Large intestine (tissue), 3 donors: ENCODE data around the gene C10orf62. TPM values are rescaled to one million over a fixed set of nuclear protein-coding genes. Genes with fewer than 3 reads are reported as not detected.

ENCODE experiments used
- DNase-seq, 2 donors: peaks; one replicate each; pipeline versions ENCODE4 v3.0.0 to v3.0.0-alpha.2; 2013
- H3K27ac ChIP-seq: one replicate; pipeline ENCODE4 v1.5.1; 2013; ENCODE audit warnings: low read length
- H3K27me3 ChIP-seq: 2 replicates; pipeline ENCODE4 v1.6.1; 2013; ENCODE audit warnings: low read length; ENCODE audit not compliant: control insufficient read depth, insufficient read depth
- H3K36me3 ChIP-seq: 2 replicates; pipeline ENCODE4 v1.6.1; 2013; ENCODE audit warnings: low read length; ENCODE audit not compliant: control insufficient read depth, insufficient read depth
- H3K4me1 ChIP-seq: one replicate; pipeline ENCODE4 v1.6.1; 2013; ENCODE audit warnings: low read length; ENCODE audit not compliant: control insufficient read depth, insufficient read depth
- H3K4me3 ChIP-seq: one replicate; pipeline ENCODE4 v1.5.1; 2013; ENCODE audit warnings: low read length
- H3K9me3 ChIP-seq: one replicate; pipeline ENCODE4 v1.6.1; 2013; ENCODE audit warnings: mild to moderate bottlenecking, low read depth, low read length, moderate library complexity; ENCODE audit not compliant: control insufficient read depth
- WGBS: methylation state at CpG from one replicate; pipeline ENCODE4 v1.1.5; 2013; ENCODE audit warnings: low lambda C conversion rate; ENCODE audit not compliant: insufficient coverage; 5-methylcytosine and 5-hydroxymethylcytosine counted together
- polyA plus RNA-seq: library from polyadenylated mRNA; unstranded; fragments of 120-200 nt; gene quantifications from one replicate; pipeline ENCODE4 v1.2.1, GENCODE V29; 2013

The C10orf62 gene
- polyA plus RNA-seq, 1 donor = 0.09 TPM

- Histone ChIP-seq H3K4me1 (peaks cover 14% of the 10 kb centered on the region), H3K27me3 (no peaks in the 10 kb centered on the region), H3K36me3 (no peaks in the 10 kb centered on the region), H3K4me3 (no peak overlapping the region), H3K27ac (no peak overlapping the region), H3K9me3 (no peaks in the 10 kb centered on the region)
- DNase-seq = no peak
- no CpG with 5 or more reads among the region's 5 CpGs for whole genome bisulfite sequencing
Measured at GRCh38 chr10:97585439-97585811, 4.1 kb upstream of the C10orf62 start.

- DNase-seq = no peak
- H3K9me3 ChIP-seq = no peaks in the 10 kb centered on the region
- WGBS = no CpG with 5 or more reads among the region's 2 CpGs
- H3K27ac ChIP-seq = no peak overlapping the region
- peaks cover 20% of the 10 kb centered on the region for H3K4me1 ChIP-seq
- no peak overlapping the region for H3K4me3 ChIP-seq
- no peaks in the 10 kb centered on the region for H3K27me3 ChIP-seq
- H3K36me3 ChIP-seq = no peaks in the 10 kb centered on the region
Measured at GRCh38 chr10:97587183-97587582, 2.3 kb upstream of the C10orf62 start.

GRCh38 chr10:97590082-97590747 is 694 bp downstream of the C10orf62 start:
- no peak overlapping the region for H3K4me3 ChIP-seq
- H3K27ac ChIP-seq = no peak overlapping the region
- no peak for DNase-seq
- H3K36me3 ChIP-seq = no peaks in the 10 kb centered on the region
- no peaks in the 10 kb centered on the region for H3K9me3 ChIP-seq
- 60% methylated on average over 1 of the region's 15 CpGs for WGBS
- H3K27me3 ChIP-seq = no peaks in the 10 kb centered on the region
- peaks cover 14% of the 10 kb centered on the region for H3K4me1 ChIP-seq

GRCh38 chr10:97590748-97591495 is 1.4 kb downstream of the C10orf62 start:
- no CpG with 5 or more reads among the region's 5 CpGs for WGBS
- no peaks in the 10 kb centered on the region for H3K36me3 ChIP-seq
- no peaks in the 10 kb centered on the region for H3K9me3 ChIP-seq
- no peak overlapping the region for H3K27ac ChIP-seq
- H3K4me3 ChIP-seq = no peak overlapping the region
- DNase-seq = peak; percentile 33 to 69
- H3K27me3 ChIP-seq = no peaks in the 10 kb centered on the region
- H3K4me1 ChIP-seq = peaks cover 14% of the 10 kb centered on the region

DNA sequence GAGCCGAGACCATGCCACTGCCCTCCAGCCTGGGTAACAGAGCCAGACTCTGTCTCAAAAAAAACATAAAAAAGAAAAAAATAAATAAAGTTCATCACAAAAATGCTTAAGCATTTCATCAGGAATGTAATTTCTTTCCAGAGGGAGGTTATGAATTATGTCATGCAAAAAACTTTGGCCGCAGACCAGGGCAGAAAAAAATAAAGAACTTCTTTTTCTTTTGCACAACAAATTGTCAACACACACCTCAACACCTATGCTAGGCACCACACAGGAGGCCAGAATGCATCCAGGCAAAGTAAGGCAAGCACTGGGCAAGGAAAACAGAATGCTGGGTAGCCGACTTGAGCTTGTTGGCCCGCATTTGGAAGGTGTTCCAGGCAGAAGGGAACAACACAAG is 3.9 kb downstream of the C10orf62 start:
- H3K4me1 ChIP-seq = peaks cover 14% of the 10 kb centered on the region
- no peaks in the 10 kb centered on the region for H3K27me3 ChIP-seq
- no peak overlapping the region for H3K27ac ChIP-seq
- DNase-seq = no peak
- no peaks in the 10 kb centered on the region for H3K36me3 ChIP-seq
- H3K4me3 ChIP-seq = no peak overlapping the region
- WGBS = 82% methylated on average over 2 of the region's 4 CpGs
- H3K9me3 ChIP-seq = no peaks in the 10 kb centered on the region

- Histone ChIP-seq H3K27ac (no peak overlapping the region), H3K4me1 (no peaks in the 10 kb centered on the region), H3K36me3 (no peaks in the 10 kb centered on the region), H3K27me3 (no peaks in the 10 kb centered on the region), H3K4me3 (no peak overlapping the region), H3K9me3 (no peaks in the 10 kb centered on the region)
- WGBS = 60% methylated on average over 2 of the region's 10 CpGs
- DNase-seq = no peak
Measured at GRCh38 chr10:97596101-97597082, 6.9 kb downstream of the C10orf62 start.

DNA sequence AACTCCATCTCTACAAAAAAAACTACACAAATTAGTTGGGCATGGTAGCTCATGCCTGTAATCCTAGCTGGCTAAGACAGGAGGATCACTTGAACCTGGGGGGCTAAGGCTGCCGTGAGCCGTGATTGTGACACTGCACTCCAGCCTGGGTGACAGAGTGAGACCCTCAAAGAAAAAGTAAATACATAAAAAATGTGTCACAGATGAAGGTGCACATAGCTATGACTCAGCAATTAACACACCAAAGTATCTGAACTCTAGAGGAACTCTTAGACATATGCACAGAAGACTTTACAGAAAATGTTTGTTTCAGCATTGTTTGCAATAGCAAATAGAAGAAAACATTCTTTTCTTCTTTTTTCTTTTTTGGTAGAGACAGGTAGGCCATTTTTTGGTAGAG is 8.3 kb downstream of the C10orf62 start:
- no peaks in the 10 kb centered on the region for H3K4me1 ChIP-seq
- H3K9me3 ChIP-seq = no peaks in the 10 kb centered on the region
- WGBS = no CpG with 5 or more reads among the region's 2 CpGs
- DNase-seq = no peak
- H3K36me3 ChIP-seq = no peaks in the 10 kb centered on the region
- no peak overlapping the region for H3K27ac ChIP-seq
- H3K27me3 ChIP-seq = no peaks in the 10 kb centered on the region
- H3K4me3 ChIP-seq = no peak overlapping the region

DNA sequence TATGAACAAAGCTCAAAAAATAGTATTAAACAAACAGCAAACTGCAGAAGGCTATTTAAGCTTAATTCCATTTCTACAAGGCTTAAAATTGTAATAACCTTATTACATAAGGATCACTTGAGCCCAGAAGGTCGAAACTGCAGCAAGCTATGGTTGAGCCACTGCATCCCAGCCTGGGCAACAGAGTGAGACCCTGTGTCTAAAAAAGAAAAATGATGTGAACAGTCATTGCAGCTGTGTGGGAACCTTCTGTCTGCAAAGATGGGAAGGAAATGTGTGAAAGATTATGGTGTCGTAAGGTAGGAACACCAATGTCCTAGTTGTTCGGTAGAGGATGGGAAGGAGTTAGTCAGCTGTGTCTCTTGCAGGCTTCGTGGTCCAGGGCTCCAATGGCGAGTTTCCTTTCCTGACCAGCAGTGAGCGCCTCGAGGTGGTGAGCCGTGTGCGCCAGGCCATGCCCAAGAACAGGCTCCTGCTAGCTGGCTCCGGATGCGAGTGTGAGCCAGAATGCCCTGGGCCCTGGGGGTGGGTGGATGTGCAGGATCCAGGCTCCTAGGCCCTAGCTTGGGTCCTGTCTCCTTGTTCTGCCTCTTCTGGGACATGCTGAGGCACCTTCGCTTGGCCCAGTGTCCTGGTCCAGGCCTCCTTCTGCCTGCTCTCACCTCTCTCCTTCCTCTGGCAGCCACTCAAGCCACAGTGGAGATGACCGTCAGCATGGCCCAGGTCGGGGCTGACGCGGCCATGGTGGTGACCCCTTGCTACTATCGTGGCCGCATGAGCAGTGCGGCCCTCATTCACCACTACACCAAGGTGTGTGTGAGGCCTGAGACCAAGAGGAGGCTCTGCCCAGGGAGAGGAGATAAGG is 9.1 kb downstream of the C10orf62 start:
- no peak for DNase-seq
- Histone ChIP-seq H3K4me1 (no peaks in the 10 kb centered on the region), H3K4me3 (no peak overlapping the region), H3K27ac (no peak overlapping the region), H3K36me3 (no peaks in the 10 kb centered on the region), H3K9me3 (no peaks in the 10 kb centered on the region), H3K27me3 (no peaks in the 10 kb centered on the region)
- no CpG with 5 or more reads among the region's 19 CpGs for WGBS

DNA sequence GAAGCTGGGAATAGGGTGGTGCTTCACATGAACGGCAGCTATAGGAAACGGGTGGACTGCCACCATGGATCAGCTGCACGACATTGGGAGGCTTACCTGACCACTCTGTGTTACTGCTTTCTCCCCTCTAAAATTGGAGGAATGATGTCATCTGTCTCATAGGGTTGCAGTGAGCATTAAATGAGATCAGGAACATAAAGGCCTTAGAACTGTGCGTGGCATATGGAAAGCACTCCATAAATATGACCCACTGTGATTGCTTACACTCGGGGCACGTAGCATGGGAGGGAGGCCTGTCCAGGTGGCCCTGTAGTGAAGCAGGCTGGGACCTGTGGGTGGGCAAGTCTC is 9.7 kb downstream of the C10orf62 start:
- H3K9me3 ChIP-seq = no peaks in the 10 kb centered on the region
- WGBS = no CpG with 5 or more reads among the region's 6 CpGs
- no peak overlapping the region for H3K27ac ChIP-seq
- DNase-seq = no peak
- H3K4me3 ChIP-seq = no peak overlapping the region
- no peaks in the 10 kb centered on the region for H3K4me1 ChIP-seq
- H3K36me3 ChIP-seq = no peaks in the 10 kb centered on the region
- no peaks in the 10 kb centered on the region for H3K27me3 ChIP-seq

- Histone ChIP-seq H3K36me3 (no peaks in the 10 kb centered on the region), H3K4me3 (no peak overlapping the region)
Measured at GRCh38 chr10:97600616-97601015, 11.1 kb downstream of the C10orf62 start.

More at GRCh38 chr10:97600616-97601015, 11.1 kb downstream of the C10orf62 start:
- no peak overlapping the region for H3K27ac ChIP-seq
- no peaks in the 10 kb centered on the region for H3K4me1 ChIP-seq
- no peaks in the 10 kb centered on the region for H3K9me3 ChIP-seq
- DNase-seq = no peak
- no CpG with 5 or more reads among the region's 1 CpG for whole genome bisulfite sequencing
- no peaks in the 10 kb centered on the region for H3K27me3 ChIP-seq
